Measurements from ENCODE around the gene ZFAND3. TPM values are rescaled to one million over a fixed set of nuclear protein-coding genes. Genes with fewer than 3 reads are reported as not detected.

The ZFAND3 gene
- polyA plus RNA-seq, 1 donor from 2014 or later, result 19.7 TPM

GRCh38 chr6:37897321-37897720 is 77.8 kb downstream of the ZFAND3 start:
- Histone ChIP-seq H3K4me2 (ENCODE audit: low read length) (no peak overlapping the region), H3K4me3 (ENCODE audit: low read length) (no peak overlapping the region), H3K9ac (ENCODE audit: low read length) (no peak overlapping the region), H3K9me2 (ENCODE audit: insufficient read depth, low read length) (no peaks in the 10 kb centered on the region), H3K36me3 (ENCODE audit: insufficient read depth, low read length) (no peaks in the 10 kb centered on the region), H2AFZ (ENCODE audit: low read depth, low read length) (no peak overlapping the region), H3K79me2 (replicated peaks; ENCODE audit: insufficient read depth, low read length) (peaks cover 51% of the 10 kb centered on the region), H4K20me1 (ENCODE audit: insufficient read depth) (no peaks in the 10 kb centered on the region), H3K27me3 (ENCODE audit: insufficient read depth, low read depth, low read length) (no peaks in the 10 kb centered on the region), H3K9me3 (ENCODE audit: low read length) (no peaks in the 10 kb centered on the region), H3F3A (ENCODE audit: insufficient read depth, low read length, poor library complexity, severe bottlenecking) (no peaks in the 10 kb centered on the region), H3K27ac (ENCODE audit: low read length) (no peak overlapping the region)
- no peak for TF ChIP-seq POLR2AphosphoS5 (IDR thresholded peaks at IDR 0.05)
- no peak for TF ChIP-seq MXI1 (conservative IDR thresholded peaks at IDR 0.05; ENCODE audit: poor library complexity, severe bottlenecking)
- no peak for TF ChIP-seq CTCF (IDR thresholded peaks at IDR 0.05; ENCODE audit: poor library complexity, severe bottlenecking)
- TF ChIP-seq TAF1 (IDR thresholded peaks at IDR 0.05; ENCODE audit: low read depth), result no peak
- no peak for TF ChIP-seq EP300 (conservative IDR thresholded peaks at IDR 0.05; ENCODE audit: poor library complexity, severe bottlenecking)
- TF ChIP-seq RAD21 (conservative IDR thresholded peaks at IDR 0.05), result no peak
- no peak for TF ChIP-seq EZH2 (IDR thresholded peaks at IDR 0.05; ENCODE audit: borderline replicate concordance, insufficient read depth, low read length, poor library complexity, severe bottlenecking)
- TF ChIP-seq, protein P1, sequence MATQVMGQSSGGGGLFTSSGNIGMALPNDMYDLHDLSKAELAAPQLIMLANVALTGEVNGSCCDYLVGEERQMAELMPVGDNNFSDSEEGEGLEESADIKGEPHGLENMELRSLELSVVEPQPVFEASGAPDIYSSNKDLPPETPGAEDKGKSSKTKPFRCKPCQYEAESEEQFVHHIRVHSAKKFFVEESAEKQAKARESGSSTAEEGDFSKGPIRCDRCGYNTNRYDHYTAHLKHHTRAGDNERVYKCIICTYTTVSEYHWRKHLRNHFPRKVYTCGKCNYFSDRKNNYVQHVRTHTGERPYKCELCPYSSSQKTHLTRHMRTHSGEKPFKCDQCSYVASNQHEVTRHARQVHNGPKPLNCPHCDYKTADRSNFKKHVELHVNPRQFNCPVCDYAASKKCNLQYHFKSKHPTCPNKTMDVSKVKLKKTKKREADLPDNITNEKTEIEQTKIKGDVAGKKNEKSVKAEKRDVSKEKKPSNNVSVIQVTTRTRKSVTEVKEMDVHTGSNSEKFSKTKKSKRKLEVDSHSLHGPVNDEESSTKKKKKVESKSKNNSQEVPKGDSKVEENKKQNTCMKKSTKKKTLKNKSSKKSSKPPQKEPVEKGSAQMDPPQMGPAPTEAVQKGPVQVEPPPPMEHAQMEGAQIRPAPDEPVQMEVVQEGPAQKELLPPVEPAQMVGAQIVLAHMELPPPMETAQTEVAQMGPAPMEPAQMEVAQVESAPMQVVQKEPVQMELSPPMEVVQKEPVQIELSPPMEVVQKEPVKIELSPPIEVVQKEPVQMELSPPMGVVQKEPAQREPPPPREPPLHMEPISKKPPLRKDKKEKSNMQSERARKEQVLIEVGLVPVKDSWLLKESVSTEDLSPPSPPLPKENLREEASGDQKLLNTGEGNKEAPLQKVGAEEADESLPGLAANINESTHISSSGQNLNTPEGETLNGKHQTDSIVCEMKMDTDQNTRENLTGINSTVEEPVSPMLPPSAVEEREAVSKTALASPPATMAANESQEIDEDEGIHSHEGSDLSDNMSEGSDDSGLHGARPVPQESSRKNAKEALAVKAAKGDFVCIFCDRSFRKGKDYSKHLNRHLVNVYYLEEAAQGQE (IDR thresholded peaks at IDR 0.05; ENCODE audit: borderline replicate concordance), result no peak
- no peak for TF ChIP-seq SMC3 (conservative IDR thresholded peaks at IDR 0.05; ENCODE audit: poor library complexity)

- Histone ChIP-seq H3K9me3 (ENCODE audit: low read length) (no peaks in the 10 kb centered on the region), H3K27me3 (ENCODE audit: insufficient read depth, low read depth, low read length) (no peaks in the 10 kb centered on the region), H4K20me1 (ENCODE audit: insufficient read depth) (no peaks in the 10 kb centered on the region), H3K9ac (ENCODE audit: low read length) (no peak overlapping the region), H3K4me3 (ENCODE audit: low read length) (no peak overlapping the region), H3K4me2 (ENCODE audit: low read length) (no peak overlapping the region), H3K36me3 (ENCODE audit: insufficient read depth, low read length) (no peaks in the 10 kb centered on the region), H3K79me2 (replicated peaks; ENCODE audit: insufficient read depth, low read length) (peaks cover 56% of the 10 kb centered on the region), H2AFZ (ENCODE audit: low read depth, low read length) (no peak overlapping the region), H3F3A (ENCODE audit: insufficient read depth, low read length, poor library complexity, severe bottlenecking) (no peaks in the 10 kb centered on the region), H3K27ac (ENCODE audit: low read length) (no peak overlapping the region), H3K9me2 (ENCODE audit: insufficient read depth, low read length) (no peaks in the 10 kb centered on the region)
- TF ChIP-seq TAF1 (IDR thresholded peaks at IDR 0.05; ENCODE audit: low read depth), result no peak
- no peak for TF ChIP-seq CTCF (IDR thresholded peaks at IDR 0.05; ENCODE audit: poor library complexity, severe bottlenecking)
- TF ChIP-seq, protein P1 (IDR thresholded peaks at IDR 0.05; ENCODE audit: borderline replicate concordance), result no peak
- TF ChIP-seq RAD21 (conservative IDR thresholded peaks at IDR 0.05), result no peak
- TF ChIP-seq EZH2 (IDR thresholded peaks at IDR 0.05; ENCODE audit: borderline replicate concordance, insufficient read depth, low read length, poor library complexity, severe bottlenecking), result no peak
- TF ChIP-seq MXI1 (conservative IDR thresholded peaks at IDR 0.05; ENCODE audit: poor library complexity, severe bottlenecking), result no peak
- no peak for TF ChIP-seq SMC3 (conservative IDR thresholded peaks at IDR 0.05; ENCODE audit: poor library complexity)
- no peak for TF ChIP-seq POLR2AphosphoS5 (IDR thresholded peaks at IDR 0.05)
- no peak for TF ChIP-seq EP300 (conservative IDR thresholded peaks at IDR 0.05; ENCODE audit: poor library complexity, severe bottlenecking)
Observed at GRCh38 chr6:37897818-37898515, 78.4 kb downstream of the ZFAND3 start.

Measured in neural cell (in vitro differentiated cells).